Mesodermal cell (in vitro differentiated cells): ENCODE results near the gene HOXC5.

ENCODE experiments used
- H3K27ac ChIP-seq: 2 replicates; pipeline ENCODE4 v1.7.0; 2013; ENCODE audit warnings: mild to moderate bottlenecking, low read depth, low read length, moderate library complexity; ENCODE audit not compliant: severe bottlenecking
- H3K36me3 ChIP-seq: 2 replicates; pipeline ENCODE4 v1.7.1; 2013; ENCODE audit warnings: mild to moderate bottlenecking, low read length, moderate library complexity; ENCODE audit not compliant: control insufficient read depth, insufficient read depth
- H3K4me1 ChIP-seq: one replicate; pipeline ENCODE4 v1.7.1; 2013; ENCODE audit warnings: mild to moderate bottlenecking, low read length; ENCODE audit not compliant: insufficient read depth, control insufficient read depth, poor library complexity, severe bottlenecking
- H3K4me3 ChIP-seq: 2 replicates; pipeline ENCODE4 v1.7.0; 2013; ENCODE audit warnings: low read length, control low read depth, mild to moderate bottlenecking; ENCODE audit not compliant: insufficient read depth, poor library complexity, severe bottlenecking; ENCODE audit errors: extremely low read depth
- H3K9me3 ChIP-seq: 2 replicates; pipeline ENCODE4 v1.7.1; 2013; ENCODE audit warnings: mild to moderate bottlenecking, low read length, moderate library complexity; ENCODE audit not compliant: control insufficient read depth
- WGBS, 2 experiments: methylation state at CpG; one replicate each; pipeline ENCODE4 v1.1.5; 2013; ENCODE audit warnings: missing lambda C conversion rate in 2 of 2; ENCODE audit not compliant: insufficient coverage in 2 of 2; 5-methylcytosine and 5-hydroxymethylcytosine counted together

Gene HOXC5

GRCh38 chr12:54082397-54082892 lies 49.6 kb downstream of the HOXC5 start:
- H3K4me1 ChIP-seq, result no peaks in the 10 kb centered on the region
- 0% methylated on average over 9 to 10 of the region's 36 CpGs for WGBS, 2 experiments
- H3K27ac ChIP-seq, result no peak overlapping the region
- H3K9me3 ChIP-seq, result no peaks in the 10 kb centered on the region
- H3K36me3 ChIP-seq, result no peaks in the 10 kb centered on the region
- H3K4me3 ChIP-seq, result no peak overlapping the region
